Upper lobe of left lung (tissue), 6 donors: ENCODE data around the gene SNRNP70. TPM values are rescaled to one million over a fixed set of nuclear protein-coding genes. Genes with fewer than 3 reads are reported as not detected.

Experiments
- ATAC-seq, 2 donors: fragments of 200-7000 bp; cut with Tn5 transposase; one replicate each; pipeline ENCODE4 v1.9.1; 2022; ENCODE audit warnings: mild to moderate bottlenecking in 2 of 2, moderate library complexity in 2 of 2; ENCODE audit not compliant: low FRiP score in 2 of 2
- DNase-seq, 2 donors: peaks; one replicate each; pipeline ENCODE4 v3.0.0-alpha.2; 2019 to 2020
- H3K27ac ChIP-seq, 4 donors: fragments of 200-600 bp; sonication (generic); one replicate each; pipeline ENCODE4 v1.5.1; 2016 to 2019
- H3K27me3 ChIP-seq, 4 donors: fragments of 200-600 bp; sonication (generic); one replicate each; pipeline ENCODE4 v1.5.1; 2017 to 2019
- H3K36me3 ChIP-seq, 4 donors: fragments of 200-600 bp; sonication (generic); one replicate each; pipeline ENCODE4 v1.5.1; 2016 to 2019
- H3K4me1 ChIP-seq, 4 donors: fragments of 200-600 bp; sonication (generic); one replicate each; pipeline ENCODE4 v1.5.1; 2018 to 2019
- H3K4me3 ChIP-seq, 4 donors: fragments of 200-600 bp; sonication (generic); one replicate each; pipeline ENCODE4 v1.5.1; 2017 to 2019; ENCODE audit warnings: mild to moderate bottlenecking in 2 of 4, moderate library complexity in 1 of 4
- H3K9me3 ChIP-seq, 4 donors: fragments of 200-600 bp; sonication (generic); one replicate each; pipeline ENCODE4 v1.5.1; 2018 to 2019
- CTCF ChIP-seq, 6 experiments: fragments of 450-650 bp in 4 of 6; fragments of 200-600 bp in 2 of 6; sonication (generic) in 2 of 6; IDR thresholded peaks; one replicate each; pipeline ENCODE4 v1.5.1; 2016 to 2019; ENCODE audit warnings: antibody characterized with exemption in 6 of 6
- EP300 ChIP-seq, 4 donors: sonication (generic); formaldehyde crosslinking; IDR thresholded peaks; one replicate each; pipeline ENCODE4 v1.5.1; 2017; ENCODE audit warnings: antibody characterized with exemption in 4 of 4, control low read depth in 2 of 4
- POLR2A ChIP-seq, 4 donors: fragments of 450-650 bp; IDR thresholded peaks; one replicate each; pipeline ENCODE4 v1.5.1; 2016 to 2017; ENCODE audit warnings: antibody characterized with exemption in 4 of 4, mild to moderate bottlenecking in 2 of 4
- POLR2AphosphoS5 ChIP-seq, 2 donors: sonication (generic); formaldehyde crosslinking; IDR thresholded peaks; one replicate each; pipeline ENCODE4 v1.5.1; 2017; ENCODE audit warnings: antibody characterized with exemption in 2 of 2
- WGBS, 2 donors: methylation state at CpG; one replicate each; pipeline ENCODE4 v1.1.5; 2017 to 2018; 5-methylcytosine and 5-hydroxymethylcytosine counted together
- total RNA-seq, 6 donors: library from RNA; depleted of rRNA in 4 of 6; stranded (reverse); fragments of >200 nt in 4 of 6; gene quantifications; one replicate each; pipeline versions ENCODE4 v1.1.0 to v1.2.1, GENCODE V29; 2016 to 2021
- donor health status: DM: no; HTN: no; CAD: no; lungs with moderate emphysema.
- donor health status: DM: no; HTN: yes; CAD: no; lungs with severe emphysema.

The SNRNP70 gene
- total RNA-seq, 6 donors from 2014 or later, result 147 to 1,500 (median 176) TPM

GRCh38 chr19:49104229-49104864 is 19.1 kb downstream of the SNRNP70 start:
- Histone ChIP-seq H3K4me3 (no peak overlapping the region), H3K36me3 (peaks cover 28 to 100% (median 95%) of the 10 kb centered on the region in 4 donors), H3K9me3 (no peaks in the 10 kb centered on the region), H3K4me1 (no peaks in the 10 kb centered on the region), H3K27ac (no peak overlapping the region), H3K27me3 (no peaks in the 10 kb centered on the region)
- TF ChIP-seq EP300 (IDR thresholded peaks at IDR 0.05) (no peak), POLR2AphosphoS5 (IDR thresholded peaks at IDR 0.05) (no peak), POLR2A (IDR thresholded peaks at IDR 0.05) (no peak), CTCF (IDR thresholded peaks at IDR 0.05) (no peak)
- WGBS, 2 donors, result 79 to 82% methylated on average over 24 to 30 of the region's 30 CpGs
- peak in 1 of 2 donors; percentile 54 for DNase-seq
- no peak for ATAC-seq

DNA sequence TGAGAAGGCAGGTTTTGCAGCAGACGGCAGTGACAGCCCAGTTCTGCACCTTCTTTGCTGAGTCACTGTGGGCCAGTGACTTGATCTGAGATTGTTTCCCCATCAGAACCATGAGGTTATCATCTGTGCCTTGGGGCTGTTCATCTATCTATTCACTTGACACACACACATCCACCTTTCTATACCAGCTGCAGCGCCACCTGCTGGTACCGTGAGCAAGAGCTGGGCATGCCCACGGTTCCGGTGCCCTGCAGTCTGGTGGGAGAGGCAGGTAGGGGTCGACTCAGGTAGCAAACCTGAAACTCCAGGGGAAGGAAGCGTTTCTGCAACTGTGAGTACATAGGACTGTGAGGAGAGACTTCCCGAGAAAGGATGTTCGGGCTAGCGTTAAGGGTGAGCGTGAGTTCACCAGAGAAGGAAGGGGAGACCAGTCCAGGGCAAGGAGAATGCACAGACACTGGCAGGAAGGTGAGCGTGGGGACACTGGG is 21.4 kb downstream of the SNRNP70 start:
- TF ChIP-seq EP300 (IDR thresholded peaks at IDR 0.05) (no peak), CTCF (IDR thresholded peaks at IDR 0.05) (peak; percentile 50 to 78 (median 63)), POLR2A (IDR thresholded peaks at IDR 0.05) (no peak), POLR2AphosphoS5 (IDR thresholded peaks at IDR 0.05) (no peak)
- DNase-seq (no peak), ATAC-seq (peak in 1 of 2 donors; percentile 35)
- H3K4me3 ChIP-seq, result no peak overlapping the region
- no peak overlapping the region for H3K27ac ChIP-seq
- H3K4me1 ChIP-seq, result no peaks in the 10 kb centered on the region
- 72 to 76% methylated on average over 9 to 12 of the region's 12 CpGs for WGBS, 2 donors
- no peaks in the 10 kb centered on the region for H3K27me3 ChIP-seq
- H3K9me3 ChIP-seq, result no peaks in the 10 kb centered on the region
- H3K36me3 ChIP-seq, result peaks cover 19 to 80% (median 72%) of the 10 kb centered on the region in 4 donors

GRCh38 chr19:49107625-49108459 is 22.6 kb downstream of the SNRNP70 start:
- H3K9me3 ChIP-seq, result no peaks in the 10 kb centered on the region
- 95 to 96% methylated on average over 87 to 91 of the region's 93 CpGs for WGBS, 2 donors
- H3K27me3 ChIP-seq, result no peaks in the 10 kb centered on the region
- no peak overlapping the region for H3K27ac ChIP-seq
- DNase-seq, result peak in 1 of 2 donors; percentile 83
- no peak overlapping the region for H3K4me3 ChIP-seq
- no peak for ATAC-seq
- peaks cover 9 to 69% (median 60%) of the 10 kb centered on the region in 4 donors for H3K36me3 ChIP-seq
- TF ChIP-seq POLR2A (IDR thresholded peaks at IDR 0.05), result no peak
- TF ChIP-seq CTCF (IDR thresholded peaks at IDR 0.05), result no peak
- no peak for TF ChIP-seq POLR2AphosphoS5 (IDR thresholded peaks at IDR 0.05)
- no peak for TF ChIP-seq EP300 (IDR thresholded peaks at IDR 0.05)
- no peaks in the 10 kb centered on the region for H3K4me1 ChIP-seq

DNA sequence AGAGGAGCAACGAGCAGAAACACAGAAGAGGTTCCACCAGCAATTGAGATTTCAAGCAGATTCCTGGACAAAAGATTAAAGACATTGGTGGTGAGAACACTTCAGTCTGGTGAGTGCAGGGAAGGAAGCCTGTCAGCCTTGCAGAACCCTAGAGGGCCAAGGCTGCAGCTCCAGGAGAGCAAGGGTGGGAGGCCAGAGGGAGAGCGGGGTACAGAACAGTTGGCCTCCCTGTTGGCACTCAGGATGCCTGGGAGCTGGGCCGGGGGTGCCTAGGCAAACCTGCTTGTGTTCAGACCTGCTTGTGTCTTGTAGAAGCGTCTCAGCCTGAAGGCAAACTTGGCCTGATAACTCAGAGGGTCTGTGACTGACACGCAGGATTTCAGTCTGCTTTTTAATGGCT is 23.8 kb downstream of the SNRNP70 start:
- TF ChIP-seq POLR2A (IDR thresholded peaks at IDR 0.05) (no peak), CTCF (IDR thresholded peaks at IDR 0.05) (no peak), EP300 (IDR thresholded peaks at IDR 0.05) (no peak), POLR2AphosphoS5 (IDR thresholded peaks at IDR 0.05) (no peak)
- Histone ChIP-seq H3K9me3 (no peaks in the 10 kb centered on the region), H3K4me1 (peaks cover 7 to 9% (median 8%) of the 10 kb centered on the region in 4 donors), H3K4me3 (no peak overlapping the region), H3K27ac (no peak overlapping the region), H3K27me3 (no peaks in the 10 kb centered on the region), H3K36me3 (peaks cover 9 to 57% (median 49%) of the 10 kb centered on the region in 4 donors)
- DNase-seq, result no peak
- WGBS, 2 donors, result 82 to 87% methylated on average over 5 of the region's 5 CpGs
- no peak for ATAC-seq
